OCI-LY7 (cell line): Measurements from ENCODE around the gene DOCK4.

ENCODE experiments used
- CTCF ChIP-seq: fragments of 200-600 bp; sonication (generic); conservative IDR thresholded peaks from 2 replicates; pipeline ENCODE4 v1.5.1; 2014; ENCODE audit warnings: mild to moderate bottlenecking, antibody characterized with exemption, low read length, moderate library complexity, mixed read lengths
- EZH2phosphoT487 ChIP-seq: fragments of 200-600 bp; sonication (generic); IDR thresholded peaks from 2 replicates; pipeline ENCODE4 v1.6.1; 2018; ENCODE audit warnings: low read depth, borderline replicate concordance, mild to moderate bottlenecking, mixed run types, antibody characterized with exemption, low read length, moderate library complexity, mixed read lengths

- TF ChIP-seq CTCF (no peak), EZH2phosphoT487 (no peak)
These were observed 487.3 kb downstream of the DOCK4 start for GRCh38 chr7:111718886-111719285.
